GM21360 (cell line): Measurements from ENCODE around the gene ACVR1B.

ENCODE experiments used
- ATAC-seq: cut with Tn5 transposase; IDR thresholded peaks from one replicate; pipeline ENCODE4 v1.9.1; 2021; ENCODE audit warnings: mild to moderate bottlenecking, moderate library complexity; ENCODE audit not compliant: unreplicated experiment

ACVR1B gene

GRCh38 chr12:52003016-52003550 is 51.6 kb downstream of the ACVR1B start:
- no peak for ATAC-seq

DNA sequence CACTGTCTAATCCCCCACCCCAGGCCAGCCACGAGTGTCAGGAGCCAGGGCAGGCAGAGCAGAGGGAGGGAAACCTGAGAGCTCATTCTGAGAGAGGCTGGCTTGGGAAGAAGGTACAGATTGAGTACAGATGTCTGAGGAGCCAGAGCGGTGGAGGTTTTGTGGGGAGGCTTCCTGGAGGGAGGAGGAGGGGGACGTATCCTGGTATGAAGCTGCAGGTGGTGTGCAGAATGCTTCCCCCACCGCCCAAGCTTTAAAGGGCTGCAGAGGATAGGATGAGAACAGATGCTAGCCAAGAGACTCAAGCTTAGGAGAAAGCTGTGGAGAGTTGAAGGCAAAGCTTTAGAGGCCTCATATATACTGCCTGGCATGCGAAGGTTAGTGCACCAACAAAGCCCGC is 52.1 kb downstream of the ACVR1B start:
- ATAC-seq, result no peak

DNA sequence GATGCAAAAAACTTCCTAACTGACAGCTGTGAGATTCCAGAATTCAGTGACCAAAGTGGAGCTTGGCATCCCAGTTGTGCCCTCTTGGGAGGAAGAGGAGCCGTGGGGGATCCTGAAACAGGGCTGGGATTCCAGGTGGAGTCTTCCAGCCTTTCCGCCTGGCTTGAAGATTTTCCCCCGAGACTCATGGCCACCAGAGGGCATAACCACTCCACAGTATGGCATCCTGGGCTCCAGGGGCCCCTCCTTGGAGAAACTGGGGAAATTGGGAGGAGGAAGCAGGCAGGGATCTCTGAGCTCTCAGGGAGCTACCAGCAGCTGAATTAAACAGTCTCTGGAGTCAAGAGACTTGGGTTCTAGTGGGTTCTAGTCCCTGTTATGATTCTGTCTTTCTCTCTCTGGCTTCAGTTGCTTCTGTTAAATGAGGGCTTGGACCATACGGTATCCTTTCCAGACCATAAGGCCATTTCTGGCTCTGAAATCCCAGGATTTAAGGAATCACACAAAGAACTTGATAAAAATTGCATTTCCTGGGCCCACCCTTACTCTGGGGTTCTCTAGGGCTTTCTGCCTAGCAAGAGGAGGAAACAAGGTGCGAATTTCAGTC is 52.6 kb downstream of the ACVR1B start:
- ATAC-seq, result no peak

DNA sequence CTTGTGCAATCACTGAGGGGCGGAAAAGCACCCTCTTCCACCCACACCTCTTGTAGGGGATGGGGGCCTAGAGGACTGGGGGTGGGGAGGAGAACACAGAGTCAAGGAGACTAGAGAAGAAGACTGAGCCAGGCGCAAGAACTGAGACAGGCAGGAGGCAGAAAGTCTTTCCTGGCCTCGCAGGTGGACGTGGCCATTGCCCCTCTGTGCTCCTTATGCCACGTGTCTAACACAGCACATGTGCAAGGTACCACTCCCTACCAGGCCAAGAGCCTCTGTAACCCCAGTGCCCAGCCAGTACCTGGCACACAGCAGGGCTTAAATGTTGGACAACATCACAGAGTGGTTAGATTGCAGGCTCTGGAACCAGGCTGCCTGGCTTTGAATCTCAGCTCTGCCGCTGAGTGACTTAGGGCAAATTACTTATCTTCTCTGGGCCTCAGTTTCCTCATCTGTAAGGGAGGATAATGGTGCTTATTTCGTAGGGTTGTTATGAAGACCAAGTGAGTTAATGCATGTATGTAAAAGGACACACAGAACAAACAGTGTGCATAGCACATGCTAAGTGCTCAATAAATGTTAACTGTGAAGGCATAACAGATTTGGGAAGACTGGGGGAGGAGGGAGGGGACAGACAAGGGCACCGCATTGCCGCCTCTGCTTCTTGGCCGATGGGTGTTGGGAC is 53.9 kb downstream of the ACVR1B start:
- ATAC-seq, result no peak

- ATAC-seq, result peak; percentile 59
These were observed 54.6 kb downstream of the ACVR1B start for GRCh38 chr12:52005903-52006703.

- ATAC-seq, result no peak
These were observed 55.2 kb downstream of the ACVR1B start, which contains the start of gene TAMALIN for GRCh38 chr12:52006726-52007157. TSS of gene TAMALIN (plus strand) at chr12:52006946. CDS start at chr12:52007020, 74 bp downstream.

DNA sequence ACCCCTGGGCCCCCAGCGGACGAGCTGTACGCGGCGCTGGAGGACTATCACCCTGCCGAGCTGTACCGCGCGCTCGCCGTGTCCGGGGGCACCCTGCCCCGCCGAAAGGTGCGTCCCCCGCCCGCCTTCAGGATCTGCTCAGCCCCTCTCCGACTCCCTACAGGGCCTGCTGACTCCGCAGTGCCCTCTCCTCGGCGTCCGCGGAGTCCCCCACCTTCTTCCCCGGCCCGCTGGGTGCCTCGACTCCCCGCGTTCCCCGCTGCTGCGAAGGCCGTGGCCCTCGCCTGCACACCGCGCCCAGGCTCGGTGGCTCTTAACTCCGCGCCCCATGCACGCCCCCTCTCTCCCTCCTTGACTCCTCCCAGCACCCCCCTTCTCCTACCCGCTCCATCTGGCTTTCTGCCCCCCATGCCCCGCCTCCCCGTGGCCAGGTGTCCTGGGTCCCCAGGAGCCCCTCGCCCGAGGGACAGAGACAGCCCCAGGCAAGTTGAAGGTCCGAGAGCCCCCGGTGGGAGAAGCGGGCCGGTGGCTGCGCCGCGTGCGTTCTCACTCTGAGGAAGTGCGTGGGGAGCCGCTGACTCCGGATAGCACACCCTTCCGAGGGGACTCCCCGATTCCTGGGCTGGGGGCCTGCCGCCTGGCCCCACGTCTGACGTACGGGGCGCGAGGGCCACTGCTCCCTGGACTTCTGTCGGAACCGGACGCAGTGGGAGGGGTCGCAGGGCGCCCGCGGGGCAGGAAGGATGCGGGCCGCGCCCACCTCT is 55.8 kb downstream of the ACVR1B start:
- no peak for ATAC-seq

GRCh38 chr12:52007982-52008510 is 56.5 kb downstream of the ACVR1B start:
- ATAC-seq, result no peak

- no peak for ATAC-seq
These were observed 57.7 kb downstream of the ACVR1B start for GRCh38 chr12:52009081-52009751.

DNA sequence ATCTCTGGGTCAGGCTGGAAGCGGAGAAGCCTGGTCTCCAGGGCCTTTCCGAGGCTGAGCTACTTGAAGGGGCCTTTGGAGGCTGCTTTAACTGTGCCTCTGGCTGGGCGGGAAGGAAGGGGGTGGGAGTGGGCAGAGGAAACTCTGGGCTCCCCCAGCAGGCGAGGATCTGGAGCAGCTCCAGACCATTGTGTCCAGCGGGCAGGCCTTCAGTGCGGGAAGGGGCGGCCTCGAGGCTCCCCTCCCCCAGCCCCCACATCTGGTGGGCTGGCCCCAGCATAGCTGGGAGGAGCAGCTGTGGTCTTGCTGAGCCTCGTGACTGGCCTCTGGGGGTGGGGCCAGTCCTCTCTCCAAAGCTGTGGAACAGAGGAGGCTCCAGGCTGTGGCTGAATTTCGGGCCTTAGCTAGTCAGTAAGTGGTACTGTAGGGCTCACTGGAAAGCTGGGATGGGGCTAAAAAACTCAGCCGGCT is 58.7 kb downstream of the ACVR1B start:
- ATAC-seq, result no peak

- ATAC-seq, result no peak
These were observed 59.4 kb downstream of the ACVR1B start for GRCh38 chr12:52010692-52011601.

DNA sequence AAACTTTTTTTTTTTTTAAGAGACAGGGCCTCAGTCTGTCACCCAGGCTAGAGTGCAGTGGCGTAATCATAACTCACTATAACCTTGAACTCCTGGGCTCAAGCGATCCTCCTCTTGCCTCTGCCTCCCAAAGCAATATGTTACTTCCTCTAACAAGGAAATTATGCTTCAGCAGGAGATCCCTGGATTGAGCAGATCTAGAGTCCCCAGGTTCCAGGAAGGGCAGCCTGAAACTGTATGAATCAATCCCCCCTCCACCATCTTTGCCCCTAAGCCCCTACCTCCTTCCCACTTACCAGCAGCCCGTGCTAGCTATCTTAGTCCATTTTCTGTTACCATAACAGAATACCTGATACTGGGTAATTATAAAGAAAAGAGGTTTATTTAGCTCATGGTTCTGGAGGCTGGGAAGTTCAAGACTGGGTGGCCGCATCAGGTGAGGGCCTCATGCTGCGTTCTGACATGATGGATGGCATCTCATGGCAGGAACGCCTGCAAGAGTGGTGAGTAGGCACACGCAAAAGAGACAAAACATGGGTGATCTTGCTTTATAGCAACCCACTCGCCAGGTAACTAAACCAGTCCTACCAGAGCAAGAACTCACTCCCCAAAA is 60.2 kb downstream of the ACVR1B start:
- no peak for ATAC-seq

- no peak for ATAC-seq
These were observed 62.3 kb downstream of the ACVR1B start for GRCh38 chr12:52013626-52014310.

DNA sequence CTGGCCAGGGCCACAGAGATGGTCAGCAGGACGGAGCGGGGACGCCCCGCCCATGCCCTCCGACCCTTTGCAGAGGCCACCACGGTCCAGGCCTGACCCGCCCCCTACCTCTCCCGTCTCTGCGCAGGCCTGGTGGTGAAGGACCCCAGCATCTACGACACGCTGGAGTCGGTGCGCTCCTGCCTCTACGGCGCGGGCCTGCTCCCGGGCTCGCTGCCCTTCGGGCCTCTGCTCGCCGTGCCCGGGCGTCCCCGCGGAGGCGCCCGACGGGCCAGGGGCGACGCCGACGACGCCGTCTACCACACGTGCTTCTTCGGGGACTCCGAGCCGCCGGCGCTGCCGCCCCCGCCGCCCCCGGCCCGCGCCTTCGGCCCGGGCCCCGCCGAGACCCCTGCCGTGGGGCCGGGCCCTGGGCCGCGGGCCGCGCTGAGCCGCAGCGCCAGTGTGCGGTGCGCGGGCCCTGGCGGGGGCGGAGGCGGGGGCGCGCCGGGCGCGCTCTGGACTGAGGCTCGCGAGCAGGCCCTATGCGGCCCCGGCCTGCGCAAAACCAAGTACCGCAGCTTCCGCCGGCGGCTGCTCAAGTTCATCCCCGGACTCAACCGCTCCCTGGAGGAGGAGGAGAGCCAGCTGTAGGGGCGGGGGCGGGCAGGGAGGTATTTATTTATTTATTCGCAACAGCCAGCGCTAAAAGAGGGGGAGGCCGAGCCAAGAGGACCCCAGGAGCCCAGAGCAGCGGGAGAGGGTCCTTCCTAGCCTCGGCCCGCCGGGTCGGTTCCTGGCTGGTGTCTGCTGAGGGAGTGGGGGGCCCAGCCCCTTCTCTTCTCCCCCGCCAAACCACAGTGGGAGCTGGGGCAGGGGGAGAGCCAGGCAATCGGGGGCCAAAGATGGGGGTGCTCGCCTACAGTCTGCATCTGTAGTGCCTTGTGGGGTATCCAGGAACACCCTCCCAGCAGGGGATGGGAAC is 63.4 kb downstream of the ACVR1B start:
- ATAC-seq, result no peak

- no peak for ATAC-seq
These were observed 64.1 kb downstream of the ACVR1B start for GRCh38 chr12:52015532-52016041.

DNA sequence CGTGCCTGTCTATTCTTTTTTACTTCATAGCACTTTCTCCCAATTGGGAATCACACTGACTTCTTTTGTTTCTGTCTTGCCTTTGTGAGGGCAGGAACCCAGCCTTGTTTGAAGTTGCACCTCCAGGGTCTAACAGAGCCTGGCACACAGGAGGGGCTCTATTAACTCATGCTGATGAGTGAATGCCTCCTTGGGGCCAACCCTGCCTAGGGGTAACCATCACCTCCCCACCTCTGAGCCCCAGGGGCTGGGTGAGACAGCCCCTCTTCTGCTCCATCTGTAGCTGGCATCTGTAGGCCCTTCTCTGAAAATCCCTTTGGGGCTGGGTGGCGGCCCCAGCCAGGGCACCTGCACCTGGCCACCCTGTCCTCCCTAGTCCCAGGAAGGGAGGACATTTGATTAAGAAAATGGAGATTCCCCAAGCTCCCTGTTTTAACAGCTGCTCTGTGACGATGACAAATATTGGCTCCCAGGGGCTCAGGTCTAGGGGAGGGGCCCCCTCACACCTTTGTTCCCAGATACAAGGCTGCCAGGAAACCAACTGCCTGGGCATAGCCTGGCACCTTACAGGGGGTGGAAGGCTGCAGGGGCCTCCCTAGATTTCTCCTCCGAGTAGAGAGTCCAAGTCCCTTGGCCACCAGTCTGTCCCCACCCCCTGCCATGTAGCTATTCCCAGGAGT is 67.1 kb downstream of the ACVR1B start:
- no peak for ATAC-seq
